ENCODE data around the gene GPR155. TPM values are rescaled to one million over a fixed set of nuclear protein-coding genes. Genes with fewer than 3 reads are reported as not detected.
"Not testable (repeated sequence)": the region's sequence is repeated elsewhere in the genome, so short reads cannot be mapped to it uniquely, and the experiment has no call there.

Gene GPR155
- total RNA-seq, 4 donors from 2014 or later, result 28.8 to 43.2 (median 39.1) TPM

- TF ChIP-seq POLR2AphosphoS5 (IDR thresholded peaks at IDR 0.05) (no peak), POLR2A (IDR thresholded peaks at IDR 0.05; ENCODE audit: low read depth) (no peak), CTCF (IDR thresholded peaks at IDR 0.05) (no peak), EP300 (IDR thresholded peaks at IDR 0.05) (no peak)
- 100% methylated on average over 2 of the region's 2 CpGs for WGBS
These were observed 5.1 kb upstream of the GPR155 start for GRCh38 chr2:174491947-174492346.

GRCh38 chr2:174490051-174490450 lies 3.2 kb upstream of the GPR155 start:
- 91% methylated on average over 3 of the region's 3 CpGs for WGBS
- Histone ChIP-seq H3K27ac (replicated peaks in 1 of 4) (no peak overlapping the region), H3K27me3 (no peaks in the 10 kb centered on the region), H3K36me3 (no peaks in the 10 kb centered on the region), H3K4me1 (peaks cover 3 to 8% (median 6%) of the 10 kb centered on the region in 4 donors), H3K9me3 (no peaks in the 10 kb centered on the region), H3K4me3 (no peak overlapping the region)
- no peak for DNase-seq (ENCODE audit: extremely low spot score)
- intact Hi-C loops (cut with DNase I), result no loop called here
- TF ChIP-seq POLR2AphosphoS5 (IDR thresholded peaks at IDR 0.05) (no peak), EP300 (IDR thresholded peaks at IDR 0.05) (no peak)

More at GRCh38 chr2:174491947-174492346, 5.1 kb upstream of the GPR155 start:
- Histone ChIP-seq H3K36me3 (no peaks in the 10 kb centered on the region), H3K4me1 (peaks cover 0 to 4% (median 0%) of the 10 kb centered on the region in 4 donors), H3K27me3 (no peaks in the 10 kb centered on the region), H3K27ac (replicated peaks in 1 of 4) (no peak overlapping the region), H3K9me3 (no peaks in the 10 kb centered on the region), H3K4me3 (no peak overlapping the region)
- intact Hi-C loops (cut with DNase I), result no loop called here
- DNase-seq (ENCODE audit: extremely low spot score), result no peak

GRCh38 chr2:174489520-174489919 lies 2.7 kb upstream of the GPR155 start:
- H3K4me3 ChIP-seq; DNase-seq (ENCODE audit: extremely low spot score); H3K9me3 ChIP-seq; H3K27ac ChIP-seq (replicated peaks in 1 of 4); H3K27me3 ChIP-seq; H3K36me3 ChIP-seq; intact Hi-C loops (cut with DNase I): not testable (repeated sequence)
- WGBS, result 91% methylated on average over 10 of the region's 10 CpGs
- peaks cover 4 to 14% (median 11%) of the 10 kb centered on the region in 4 donors for H3K4me1 ChIP-seq

GRCh38 chr2:174487820-174488162 lies 962 bp upstream of the GPR155 start:
- Histone ChIP-seq H3K4me3 (peak overlapping the region; percentile 91 to 97 (median 96)), H3K27me3 (no peaks in the 10 kb centered on the region), H3K9me3 (no peaks in the 10 kb centered on the region), H3K27ac (replicated peaks in 1 of 4) (peak overlapping the region; percentile 92 to 98 (median 94)), H3K4me1 (peaks cover 4 to 25% (median 17%) of the 10 kb centered on the region in 4 donors), H3K36me3 (no peaks in the 10 kb centered on the region)
- 98% methylated on average over 8 of the region's 8 CpGs for WGBS
- intact Hi-C loops (cut with DNase I), result no loop called here
- no peak for DNase-seq (ENCODE audit: extremely low spot score)
- no peak for TF ChIP-seq POLR2AphosphoS5 (IDR thresholded peaks at IDR 0.05)
- no peak for TF ChIP-seq CTCF (IDR thresholded peaks at IDR 0.05)

GRCh38 chr2:174487108-174487819 lies 435 bp upstream of the GPR155 start:
- Histone ChIP-seq H3K4me3 (peak overlapping the region; percentile 91 to 97 (median 96)), H3K27ac (replicated peaks in 1 of 4) (peak overlapping the region; percentile 92 to 98 (median 94)), H3K9me3 (no peaks in the 10 kb centered on the region), H3K36me3 (peaks cover 0 to 3% (median 0%) of the 10 kb centered on the region in 4 donors), H3K4me1 (peaks cover 4 to 25% (median 17%) of the 10 kb centered on the region in 4 donors), H3K27me3 (no peaks in the 10 kb centered on the region)
- intact Hi-C loops (cut with DNase I), result no loop called here
- 4% methylated on average over 12 of the region's 36 CpGs for WGBS
- TF ChIP-seq POLR2AphosphoS5 (IDR thresholded peaks at IDR 0.05), result peak; percentile 20 to 76
- no peak for TF ChIP-seq POLR2A (IDR thresholded peaks at IDR 0.05; ENCODE audit: low read depth)
- TF ChIP-seq CTCF (IDR thresholded peaks at IDR 0.05), result no peak
- TF ChIP-seq EP300 (IDR thresholded peaks at IDR 0.05), result no peak
- DNase-seq (ENCODE audit: extremely low spot score), result peak; percentile 100
